BLaER1 (cell line): Measurements from ENCODE around the gene SUFU.

Experiments
- H3K27ac ChIP-seq: shearing (Covaris generic); formaldehyde crosslinking; 2 replicates; pipeline ENCODE4 v1.8.1; 2022
- H3K27me3 ChIP-seq: shearing (Covaris generic); formaldehyde crosslinking; 2 replicates; pipeline ENCODE4 v1.8.1; 2022
- H3K36me3 ChIP-seq: shearing (Covaris generic); formaldehyde crosslinking; 2 replicates; pipeline ENCODE4 v1.8.1; 2022
- H3K4me1 ChIP-seq: shearing (Covaris generic); formaldehyde crosslinking; 2 replicates; pipeline ENCODE4 v1.8.1; 2022
- H3K4me2 ChIP-seq: shearing (Covaris generic); formaldehyde crosslinking; 2 replicates; pipeline ENCODE4 v1.8.1; 2022
- H3K4me3 ChIP-seq: shearing (Covaris generic); formaldehyde crosslinking; 2 replicates; pipeline ENCODE4 v1.8.1; 2022
- H3K9ac ChIP-seq: shearing (Covaris generic); formaldehyde crosslinking; 2 replicates; pipeline ENCODE4 v1.8.1; 2022
- H3K9me3 ChIP-seq: shearing (Covaris generic); formaldehyde crosslinking; 2 replicates; pipeline ENCODE4 v1.8.1; 2022
- H4K20me1 ChIP-seq: shearing (Covaris generic); formaldehyde crosslinking; 2 replicates; pipeline ENCODE4 v1.8.1; 2022
- Cebpa-rat ChIP-seq: shearing (Covaris generic); IDR thresholded peaks from 2 replicates; pipeline ENCODE4 v1.8.1; 2022

SUFU gene

DNA sequence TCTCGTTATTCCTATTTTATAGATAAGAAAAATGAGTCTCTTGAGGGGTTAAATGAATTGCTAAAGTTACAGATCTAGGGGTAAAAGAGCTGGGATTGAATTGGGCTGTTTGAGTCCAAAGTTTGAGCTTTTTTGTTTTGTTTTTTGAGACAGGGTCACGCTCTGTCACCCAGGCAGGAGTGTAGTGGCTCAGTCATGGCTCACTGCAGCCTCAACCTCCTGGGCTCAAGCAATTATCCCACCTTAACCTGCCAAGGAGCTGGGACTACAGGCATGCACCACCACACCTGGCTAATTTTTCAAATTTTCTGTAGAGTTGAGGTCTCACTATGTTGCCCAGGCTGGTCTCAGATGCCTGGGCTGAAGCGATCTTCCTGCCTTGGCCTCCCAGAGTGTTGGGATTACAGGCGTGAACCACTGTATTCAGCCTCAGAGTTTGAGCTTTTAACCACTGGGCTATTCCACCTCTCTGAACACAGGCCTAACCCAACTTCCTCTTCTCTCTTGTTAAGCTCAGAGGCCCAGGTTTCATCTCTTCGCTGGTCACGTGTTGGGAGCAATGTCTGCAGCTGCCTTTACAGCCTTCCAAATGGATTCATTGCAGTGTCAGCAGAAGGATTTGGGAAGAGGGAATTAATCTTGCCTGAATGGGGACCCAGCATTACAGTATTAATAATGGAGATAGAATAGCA lies 8.0 kb downstream of the SUFU start:
- H3K27ac ChIP-seq = peak overlapping the region; percentile 56
- H3K27me3 ChIP-seq = no peaks in the 10 kb centered on the region
- peaks cover 64% of the 10 kb centered on the region for H4K20me1 ChIP-seq
- peak overlapping the region; percentile 72 for H3K4me2 ChIP-seq
- peaks cover 55% of the 10 kb centered on the region for H3K4me1 ChIP-seq
- no peak for TF ChIP-seq Cebpa-rat
- peaks cover 75% of the 10 kb centered on the region for H3K36me3 ChIP-seq
- H3K4me3 ChIP-seq = no peak overlapping the region; the same call in 1 of the 2 replicates
- no peaks in the 10 kb centered on the region for H3K9me3 ChIP-seq
- H3K9ac ChIP-seq = peak overlapping the region; percentile 35; the same call in 1 of the 2 replicates

GRCh38 chr10:102514487-102515311 lies 10.9 kb downstream of the SUFU start:
- peaks cover 89% of the 10 kb centered on the region for H3K36me3 ChIP-seq

GRCh38 chr10:102515724-102516123 lies 12.0 kb downstream of the SUFU start:
- H3K4me2 ChIP-seq = no peak overlapping the region
- peaks cover 88% of the 10 kb centered on the region for H3K36me3 ChIP-seq
- peaks cover 56% of the 10 kb centered on the region for H4K20me1 ChIP-seq
- no peak overlapping the region for H3K9ac ChIP-seq
- peaks cover 21% of the 10 kb centered on the region for H3K4me1 ChIP-seq
- H3K27ac ChIP-seq = no peak overlapping the region
- H3K9me3 ChIP-seq = no peaks in the 10 kb centered on the region
- no peak for TF ChIP-seq Cebpa-rat
- no peaks in the 10 kb centered on the region for H3K27me3 ChIP-seq
- H3K4me3 ChIP-seq = no peak overlapping the region

More at GRCh38 chr10:102514487-102515311, 10.9 kb downstream of the SUFU start:
- no peak overlapping the region for H3K27ac ChIP-seq
- no peaks in the 10 kb centered on the region for H3K27me3 ChIP-seq
- H3K4me1 ChIP-seq = peaks cover 26% of the 10 kb centered on the region
- H3K4me3 ChIP-seq = no peak overlapping the region
- peaks cover 49% of the 10 kb centered on the region for H4K20me1 ChIP-seq
- H3K4me2 ChIP-seq = no peak overlapping the region
- H3K9ac ChIP-seq = no peak overlapping the region
- no peaks in the 10 kb centered on the region for H3K9me3 ChIP-seq
- no peak for TF ChIP-seq Cebpa-rat

DNA sequence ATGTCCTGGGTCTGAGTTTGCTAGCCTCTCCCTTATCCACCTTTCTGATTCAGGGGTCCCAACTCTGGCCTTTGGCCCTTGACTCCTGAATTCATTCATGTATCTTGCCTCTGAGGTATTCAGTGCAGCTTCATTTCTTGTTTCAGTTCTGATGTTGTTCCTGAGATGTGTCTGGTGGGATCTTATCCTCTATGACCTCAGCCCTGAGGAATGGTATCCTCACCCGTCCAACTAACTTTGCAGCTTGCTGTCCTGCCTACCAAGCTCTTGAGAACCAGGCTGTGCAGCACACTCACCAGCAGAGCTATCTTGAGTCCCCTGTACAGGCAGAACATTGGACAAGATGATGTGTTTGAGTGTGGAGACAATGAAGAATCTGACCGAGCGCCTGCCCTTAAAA lies 13.8 kb downstream of the SUFU start:
- Histone ChIP-seq H3K4me3 (no peak overlapping the region), H3K4me1 (peaks cover 3% of the 10 kb centered on the region; the same call in 1 of the 2 replicates), H3K9me3 (no peaks in the 10 kb centered on the region), H3K36me3 (peaks cover 94% of the 10 kb centered on the region), H3K27ac (no peak overlapping the region), H3K27me3 (no peaks in the 10 kb centered on the region), H3K4me2 (no peak overlapping the region), H3K9ac (no peak overlapping the region), H4K20me1 (peaks cover 57% of the 10 kb centered on the region)
- TF ChIP-seq Cebpa-rat = no peak

GRCh38 chr10:102519246-102519825 lies 15.6 kb downstream of the SUFU start:
- TF ChIP-seq Cebpa-rat = no peak
- Histone ChIP-seq H3K36me3 (peaks cover 94% of the 10 kb centered on the region), H3K9ac (no peak overlapping the region), H3K4me1 (no peaks in the 10 kb centered on the region), H3K4me2 (no peak overlapping the region), H3K27me3 (no peaks in the 10 kb centered on the region), H3K27ac (no peak overlapping the region), H3K9me3 (no peaks in the 10 kb centered on the region), H3K4me3 (no peak overlapping the region), H4K20me1 (peaks cover 57% of the 10 kb centered on the region)

GRCh38 chr10:102522874-102523249 lies 19.1 kb downstream of the SUFU start:
- TF ChIP-seq Cebpa-rat = no peak
- no peak overlapping the region for H3K9ac ChIP-seq
- H3K4me3 ChIP-seq = no peak overlapping the region
- H3K4me2 ChIP-seq = no peak overlapping the region
- peaks cover 50% of the 10 kb centered on the region for H4K20me1 ChIP-seq
- no peaks in the 10 kb centered on the region for H3K27me3 ChIP-seq
- H3K9me3 ChIP-seq = no peaks in the 10 kb centered on the region
- peaks cover 94% of the 10 kb centered on the region for H3K36me3 ChIP-seq
- peaks cover 10% of the 10 kb centered on the region; the same call in 1 of the 2 replicates for H3K4me1 ChIP-seq
- H3K27ac ChIP-seq = no peak overlapping the region

DNA sequence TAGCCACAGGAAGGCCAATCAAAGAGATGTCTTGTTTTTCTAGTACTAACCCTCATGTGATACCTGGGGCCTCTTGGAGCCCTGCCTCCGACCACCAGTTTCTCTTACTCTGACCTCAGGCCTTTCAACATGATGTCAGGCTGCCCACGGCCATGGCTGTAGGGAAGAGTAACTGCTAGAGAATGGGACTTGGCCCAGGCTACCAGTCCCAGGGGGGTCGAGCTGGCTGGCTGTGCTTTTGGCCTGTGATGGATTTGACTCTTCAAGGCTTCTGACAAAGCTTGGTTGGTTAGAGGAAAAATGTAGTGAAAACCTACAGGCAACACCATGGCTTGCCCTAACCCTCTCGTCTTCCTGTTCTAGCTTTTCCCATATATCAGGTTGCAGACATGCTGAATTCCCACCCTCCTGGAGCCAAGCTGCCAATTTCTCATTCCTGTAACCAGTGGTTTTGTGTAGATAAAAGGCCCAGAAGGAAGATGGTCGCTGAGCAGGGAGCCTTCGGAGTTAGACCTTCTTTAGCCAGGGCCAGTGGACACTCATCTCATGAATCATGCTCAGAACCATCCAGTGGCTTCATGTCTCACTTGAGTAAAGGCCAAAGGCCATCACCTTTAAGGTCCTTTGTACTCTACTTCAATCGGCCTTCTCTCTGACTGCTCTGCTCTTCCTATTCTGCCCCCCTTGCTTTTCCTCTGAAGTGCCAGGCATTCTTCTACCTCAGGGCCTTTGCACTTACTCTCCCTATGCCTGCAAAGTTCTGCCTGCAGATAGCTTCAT lies 19.7 kb downstream of the SUFU start:
- Histone ChIP-seq H3K4me3 (no peak overlapping the region), H4K20me1 (peaks cover 53% of the 10 kb centered on the region), H3K27ac (no peak overlapping the region), H3K36me3 (peaks cover 94% of the 10 kb centered on the region), H3K27me3 (no peaks in the 10 kb centered on the region), H3K4me2 (no peak overlapping the region), H3K9ac (no peak overlapping the region), H3K9me3 (no peaks in the 10 kb centered on the region), H3K4me1 (peaks cover 10% of the 10 kb centered on the region; the same call in 1 of the 2 replicates)
- no peak for TF ChIP-seq Cebpa-rat

- H3K9ac ChIP-seq = no peak overlapping the region
- no peak overlapping the region for H3K27ac ChIP-seq
- no peak overlapping the region for H3K4me2 ChIP-seq
- H3K4me3 ChIP-seq = no peak overlapping the region
- TF ChIP-seq Cebpa-rat = no peak
- H3K9me3 ChIP-seq = no peaks in the 10 kb centered on the region
- peaks cover 92% of the 10 kb centered on the region for H3K36me3 ChIP-seq
- H3K4me1 ChIP-seq = peaks cover 10% of the 10 kb centered on the region; the same call in 1 of the 2 replicates
- H3K27me3 ChIP-seq = no peaks in the 10 kb centered on the region
- peaks cover 55% of the 10 kb centered on the region for H4K20me1 ChIP-seq
Observed at GRCh38 chr10:102524746-102525145, 21.0 kb downstream of the SUFU start.

GRCh38 chr10:102527546-102527945 lies 23.8 kb downstream of the SUFU start:
- no peak for TF ChIP-seq Cebpa-rat
- no peaks in the 10 kb centered on the region for H3K9me3 ChIP-seq
- no peak overlapping the region for H3K27ac ChIP-seq
- peaks cover 89% of the 10 kb centered on the region for H3K36me3 ChIP-seq
- H4K20me1 ChIP-seq = peaks cover 51% of the 10 kb centered on the region
- H3K9ac ChIP-seq = no peak overlapping the region
- peaks cover 10% of the 10 kb centered on the region; the same call in 1 of the 2 replicates for H3K4me1 ChIP-seq
- no peaks in the 10 kb centered on the region for H3K27me3 ChIP-seq
- no peak overlapping the region for H3K4me2 ChIP-seq
- H3K4me3 ChIP-seq = no peak overlapping the region
